GM08714 (cell line): ENCODE measurements around the gene ACTG2.
"Not testable (repeated sequence)": the region's sequence is repeated elsewhere in the genome, so short reads cannot be mapped to it uniquely, and the experiment has no call there.

Experiments used
- H3K4me3 ChIP-seq: fragments of 200-500 bp; sonication (Bioruptor generic); 2 replicates; pipeline ENCODE4 v1.5.1; 2014; ENCODE audit warnings: mild to moderate bottlenecking, low read length, inconsistent platforms
- ZNF274 ChIP-seq: IDR thresholded peaks from 2 replicates; pipeline ENCODE4 v1.6.1; 2012; ENCODE audit warnings: mild to moderate bottlenecking, low read depth, low read length

Gene ACTG2

DNA sequence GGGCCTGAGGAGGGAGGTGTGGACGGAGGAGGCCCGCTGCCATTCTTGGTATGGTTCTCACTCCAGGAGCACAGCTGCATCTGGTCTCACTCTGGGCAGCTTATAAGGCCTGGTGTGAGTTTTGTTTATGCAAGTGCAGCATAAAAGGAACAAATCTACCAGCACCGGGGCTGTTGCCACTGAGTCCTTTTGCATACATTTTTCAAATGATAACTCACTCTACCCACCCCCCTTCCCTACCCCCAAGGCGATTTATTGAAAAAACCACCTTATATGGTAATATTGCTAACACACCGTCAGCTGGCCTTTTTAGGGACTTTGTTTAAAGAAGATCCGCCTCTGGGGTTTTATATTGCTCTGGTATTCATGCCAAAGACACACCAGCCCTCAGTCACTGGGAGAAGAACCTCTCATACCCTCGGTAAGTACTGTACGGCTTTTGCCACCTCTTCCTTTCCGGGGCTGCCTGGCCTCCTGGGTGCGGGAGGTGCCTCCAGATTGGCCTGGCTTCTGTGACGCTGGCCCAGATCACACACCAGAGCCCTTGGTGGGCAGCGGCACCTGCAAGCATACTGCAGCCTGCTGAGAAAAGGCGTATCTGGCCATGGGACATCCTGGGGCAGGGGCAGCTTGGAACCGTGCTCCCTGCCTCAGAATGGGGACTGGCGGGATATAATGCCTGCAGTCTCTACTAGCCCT, at the start of gene ACTG2:
TSS of gene ACTG2 (plus strand) at position 378 of the 699 bp plus-strand sequence. CDS start 8,304 bp downstream, outside the sequence.
- TF ChIP-seq ZNF274: no peak
- H3K4me3 ChIP-seq: no peak within 1 kb of the TSS

DNA sequence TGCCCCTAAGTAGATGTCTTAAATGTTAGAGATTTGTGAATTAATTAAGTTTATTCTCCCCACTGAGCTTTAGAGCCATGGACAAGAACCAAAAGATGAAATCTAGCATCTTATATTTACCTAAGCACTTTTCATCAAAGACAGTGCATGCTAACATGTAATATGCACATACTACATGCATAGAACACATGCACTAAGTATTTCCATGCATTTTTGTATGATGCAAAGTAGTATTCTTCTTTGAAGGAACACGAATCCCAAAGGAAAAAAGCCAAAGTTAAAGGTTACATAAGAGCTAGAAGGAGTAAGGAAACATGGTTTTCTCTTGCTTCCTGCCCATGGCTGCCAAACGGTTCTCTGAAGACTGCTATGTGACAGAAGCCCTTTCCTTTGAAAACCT, 48.7 kb upstream of the ACTG2 start:
- TF ChIP-seq ZNF274: no peak
- H3K4me3 ChIP-seq: no peak overlapping the region

DNA sequence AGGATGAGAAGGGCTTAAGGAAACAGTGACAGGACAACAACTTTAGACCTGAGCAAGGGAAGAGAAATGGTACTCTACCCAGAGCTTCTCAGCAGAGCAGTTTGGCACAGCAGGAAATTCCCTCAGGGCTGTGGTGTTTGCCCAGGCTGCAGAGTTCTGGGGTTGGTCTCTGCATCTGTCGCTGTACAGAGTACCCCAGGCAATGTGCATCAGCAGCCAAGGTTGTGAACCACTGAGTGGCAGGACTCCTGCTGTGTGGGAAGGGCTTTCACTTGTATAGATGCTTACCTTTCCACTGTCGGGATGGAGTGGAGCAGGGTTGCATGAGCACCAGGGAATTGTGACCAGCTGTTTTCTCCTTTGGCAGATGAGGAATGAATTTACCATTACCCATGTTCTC, 42.8 kb upstream of the ACTG2 start:
- H3K4me3 ChIP-seq: no peak overlapping the region
- TF ChIP-seq ZNF274: no peak

DNA sequence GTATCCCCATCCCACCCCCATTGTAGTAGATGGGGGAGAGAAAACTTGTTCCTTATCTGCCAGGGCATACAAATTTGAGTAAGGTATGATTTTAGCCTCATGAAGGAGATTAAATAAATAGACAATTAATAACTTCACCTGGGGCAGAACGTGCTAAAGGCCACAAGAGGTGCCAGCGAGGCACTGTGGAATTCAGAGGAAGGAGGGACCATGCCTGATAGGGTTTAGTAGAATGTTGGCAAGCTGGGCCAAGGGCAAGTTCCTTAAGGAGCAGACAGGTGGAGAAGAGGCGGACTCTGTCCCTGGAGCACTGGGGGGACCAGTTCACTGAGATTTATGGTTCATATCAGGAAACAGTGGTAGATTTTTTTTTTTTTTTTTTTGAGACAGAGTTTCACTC, 41.5 kb upstream of the ACTG2 start:
- H3K4me3 ChIP-seq: no peak overlapping the region
- no peak for TF ChIP-seq ZNF274

DNA sequence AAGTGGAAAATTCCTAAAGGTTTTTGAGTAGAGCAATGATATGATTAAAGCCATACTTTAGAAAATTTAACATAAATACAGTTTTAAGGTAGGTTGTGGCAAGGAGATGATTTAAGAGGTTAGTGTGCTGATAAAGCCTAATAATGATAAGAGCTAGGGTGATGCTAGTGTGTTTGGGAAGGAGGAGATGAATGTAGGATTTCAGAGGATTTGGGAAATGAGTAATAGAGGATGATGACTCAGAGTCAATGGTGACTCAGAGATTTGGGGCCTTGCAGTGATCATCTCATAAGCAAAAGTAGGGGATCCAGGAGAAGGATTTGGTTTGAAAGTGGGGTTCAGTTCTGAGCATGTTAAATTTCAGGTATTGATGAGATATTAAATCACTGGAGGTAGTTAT, 40.8 kb upstream of the ACTG2 start:
- TF ChIP-seq ZNF274: no peak
- no peak overlapping the region for H3K4me3 ChIP-seq

DNA sequence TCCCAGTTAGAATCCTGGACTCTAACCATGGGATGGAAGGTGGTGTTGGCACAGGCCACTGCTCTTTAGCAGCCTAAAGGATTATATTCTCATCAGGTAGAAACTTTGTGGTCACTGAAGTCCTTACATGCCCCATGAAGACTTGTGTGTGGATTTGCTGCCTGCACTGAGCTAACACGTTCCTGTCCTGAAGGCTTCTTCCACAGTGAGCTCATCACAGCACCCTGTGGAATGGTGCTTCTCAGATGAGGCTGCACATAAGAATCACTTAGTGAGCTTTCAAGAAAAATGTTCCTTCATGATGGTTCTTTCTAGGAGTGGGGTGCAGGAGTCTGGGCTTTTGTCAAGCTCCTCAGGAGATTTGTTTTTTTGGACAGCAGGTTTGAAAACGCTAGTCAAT, 37.3 kb upstream of the ACTG2 start:
- no peak overlapping the region for H3K4me3 ChIP-seq
- TF ChIP-seq ZNF274: no peak

DNA sequence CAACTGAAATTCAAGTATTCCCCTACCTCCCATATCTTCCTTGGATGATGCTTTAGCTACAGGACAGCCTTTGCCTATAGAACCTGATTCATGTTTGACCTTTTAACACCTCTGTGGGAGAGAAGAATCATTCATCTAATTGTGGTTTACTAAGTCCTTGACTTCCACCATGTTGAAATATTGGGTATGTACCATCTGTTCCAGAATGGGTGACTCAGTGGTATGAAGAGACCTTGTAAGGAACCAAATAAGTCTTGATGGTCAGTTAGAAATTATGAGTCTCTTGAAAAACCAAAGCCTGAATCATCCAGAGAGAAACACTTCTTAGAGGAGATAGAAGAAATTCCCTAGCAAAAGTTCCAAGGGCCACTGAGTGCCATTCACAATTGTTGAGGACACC, 36.6 kb upstream of the ACTG2 start:
- TF ChIP-seq ZNF274: no peak
- no peak overlapping the region for H3K4me3 ChIP-seq

DNA sequence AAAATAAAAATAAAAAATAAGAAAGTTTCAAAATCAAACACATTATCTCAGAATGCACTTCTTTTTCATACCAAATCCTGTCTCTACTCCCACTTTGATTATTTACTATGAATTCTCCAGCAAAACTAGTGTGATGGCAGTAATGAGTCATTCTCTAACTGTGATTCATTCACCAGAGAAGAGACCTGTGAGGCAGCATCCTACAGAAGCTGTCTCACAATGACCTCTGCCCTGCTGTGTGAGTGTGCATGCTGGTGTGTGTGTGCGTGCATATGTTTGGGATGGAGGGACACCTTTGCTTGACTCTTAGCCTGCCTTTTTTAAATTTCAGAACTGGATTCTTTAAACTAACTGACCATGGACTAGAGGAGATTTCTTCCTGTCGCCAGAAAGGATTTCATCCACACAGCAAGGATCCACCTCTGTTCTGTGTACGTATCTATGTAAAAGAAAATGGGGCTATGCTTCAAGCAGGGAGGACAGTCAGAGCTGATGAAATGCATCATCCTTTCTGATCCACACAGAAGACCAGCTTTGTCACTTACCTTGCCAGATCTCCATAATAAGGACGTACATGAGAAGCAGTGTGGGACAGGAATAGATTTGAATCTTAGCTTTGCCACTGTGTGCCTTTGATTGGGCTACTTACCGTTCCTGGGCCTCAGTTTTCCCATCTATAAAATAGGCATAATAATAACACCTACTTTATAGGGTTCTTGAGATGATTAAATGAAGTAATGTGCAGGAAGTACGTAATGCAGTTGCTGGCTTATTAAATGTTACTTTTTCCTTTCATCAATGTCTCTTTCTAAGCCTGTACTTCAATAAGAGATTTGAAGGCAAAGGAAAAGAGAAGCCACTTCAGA, 32.9 kb upstream of the ACTG2 start:
- H3K4me3 ChIP-seq: no peak overlapping the region
- TF ChIP-seq ZNF274: no peak

DNA sequence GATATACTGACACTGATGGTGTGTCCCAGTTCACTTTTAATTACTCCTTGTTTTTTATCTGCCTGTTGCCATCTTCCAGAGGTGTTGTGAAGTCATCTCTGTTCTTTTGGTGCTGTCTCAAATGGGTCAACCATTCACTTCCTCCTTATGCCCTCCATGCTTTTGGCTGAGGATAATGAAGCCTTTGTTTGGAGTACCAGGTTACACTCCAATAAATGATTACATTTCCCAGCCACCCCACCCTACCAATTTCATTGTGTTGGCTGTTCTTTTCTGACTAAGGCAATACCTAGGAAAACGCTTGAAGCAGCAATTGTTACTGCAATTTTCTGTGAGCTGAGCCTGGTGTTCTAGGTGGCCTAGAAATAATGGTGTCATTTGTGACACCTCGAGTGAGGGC, 29.8 kb upstream of the ACTG2 start:
- H3K4me3 ChIP-seq: no peak overlapping the region
- no peak for TF ChIP-seq ZNF274

DNA sequence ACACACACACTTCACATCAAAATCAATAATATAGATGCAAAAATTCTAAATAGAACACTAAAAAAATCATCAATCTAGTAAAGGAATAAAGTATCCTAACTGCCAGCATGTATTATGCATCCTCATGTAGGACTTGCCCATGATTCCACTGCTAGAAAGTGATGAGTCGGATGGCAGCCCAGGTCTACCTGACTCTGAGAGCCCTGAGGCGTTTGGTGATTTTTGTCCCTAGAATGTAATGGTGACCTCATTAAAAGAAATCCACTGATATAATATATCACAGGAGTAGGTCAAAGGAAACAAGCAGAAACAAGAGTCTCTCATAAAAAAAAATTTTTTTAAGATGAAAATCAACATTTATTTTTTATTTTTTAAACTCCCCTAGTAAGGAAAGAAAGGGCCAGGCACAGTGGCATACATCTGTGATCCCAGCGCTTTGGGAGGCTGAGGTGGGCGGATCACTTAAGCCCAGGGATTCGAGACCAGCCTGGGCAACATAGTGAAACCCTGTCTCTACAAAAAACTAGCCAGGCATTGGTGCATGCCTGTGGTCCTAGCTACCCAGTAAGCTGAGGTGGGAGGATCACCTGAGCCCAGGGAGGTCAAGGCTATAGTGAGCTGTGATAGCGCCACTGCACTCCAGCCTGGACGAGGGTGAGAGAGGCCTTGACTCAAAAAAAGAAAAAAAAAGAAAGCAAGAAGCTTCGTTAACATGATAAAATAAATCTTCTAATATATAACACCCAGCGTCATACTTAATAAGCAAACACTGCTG, 24.4 kb upstream of the ACTG2 start:
- H3K4me3 ChIP-seq: no peak overlapping the region
- no peak for TF ChIP-seq ZNF274

DNA sequence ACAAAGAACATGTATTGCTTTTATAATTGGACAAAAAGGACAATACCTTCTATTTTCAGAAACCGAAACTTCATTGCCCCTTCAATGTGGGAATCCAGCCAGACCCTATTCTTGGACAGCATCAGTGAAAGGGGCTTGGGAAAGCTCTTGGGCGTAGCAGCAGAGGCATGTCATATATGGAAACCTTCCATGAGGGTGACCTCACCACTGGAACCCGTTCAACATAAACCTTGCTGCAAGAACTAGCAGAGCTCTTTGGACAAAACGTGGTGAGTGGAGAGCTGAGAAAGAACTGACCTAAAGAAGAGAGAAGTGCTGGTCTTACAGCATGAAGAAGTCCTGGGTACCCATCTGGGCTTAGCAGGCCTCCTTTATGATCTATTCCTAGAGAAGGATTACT, 22.7 kb upstream of the ACTG2 start:
- H3K4me3 ChIP-seq: no peak overlapping the region
- TF ChIP-seq ZNF274: no peak

DNA sequence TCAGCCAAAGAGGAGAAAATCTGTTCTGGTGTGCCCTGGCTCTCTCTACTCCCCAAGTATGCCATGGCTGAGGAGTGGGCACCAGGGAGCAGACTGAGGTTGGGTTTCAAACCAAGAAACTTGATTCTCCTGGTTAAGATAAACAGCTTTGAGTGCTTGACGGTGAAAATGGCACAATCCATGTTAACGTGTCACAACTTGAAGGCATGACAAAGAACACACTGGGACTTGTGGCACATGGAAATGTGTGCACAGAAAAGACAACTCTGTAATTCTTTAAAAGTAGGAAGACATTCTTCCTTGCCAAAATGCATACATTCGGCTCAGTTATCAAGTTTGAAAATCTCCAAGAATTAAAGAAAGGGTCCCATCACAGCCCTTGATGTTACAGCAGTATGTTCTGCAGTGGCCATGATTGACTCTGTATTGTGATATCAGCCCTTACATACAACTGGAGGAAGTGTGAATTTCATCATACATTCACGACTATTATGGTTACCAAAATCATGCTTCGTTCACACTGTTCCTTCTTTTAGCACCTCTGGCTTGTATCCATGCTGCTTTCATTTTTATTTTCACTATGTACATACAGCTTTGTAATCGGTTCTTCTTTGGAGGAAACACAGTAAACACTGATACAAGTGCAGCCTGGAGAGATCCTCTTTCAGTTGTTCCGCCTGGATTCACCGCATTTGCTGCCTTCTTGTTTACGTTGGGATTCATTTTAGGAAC, 15.6 kb upstream of the ACTG2 start:
- H3K4me3 ChIP-seq: no peak overlapping the region
- TF ChIP-seq ZNF274: no peak

DNA sequence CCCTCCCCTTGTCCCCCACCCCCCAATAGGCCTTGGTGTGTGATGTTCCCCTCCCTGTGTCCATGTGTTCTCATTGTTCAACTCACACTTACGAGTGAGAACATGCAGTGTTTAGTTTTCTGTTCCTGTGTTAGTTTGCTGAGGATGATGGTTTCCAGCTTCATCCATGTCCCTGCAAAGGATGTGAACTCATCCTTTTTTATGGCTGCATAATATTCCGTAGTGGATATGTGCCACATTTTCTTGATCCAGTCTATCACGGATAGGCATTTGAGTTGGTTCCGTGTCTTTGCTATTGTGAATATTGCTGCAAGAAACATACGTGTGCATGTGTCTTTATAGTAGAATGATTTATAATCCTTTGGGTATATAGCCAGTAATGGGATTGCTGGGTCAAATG, 14.8 kb upstream of the ACTG2 start:
- H3K4me3 ChIP-seq: not testable (repeated sequence)

DNA sequence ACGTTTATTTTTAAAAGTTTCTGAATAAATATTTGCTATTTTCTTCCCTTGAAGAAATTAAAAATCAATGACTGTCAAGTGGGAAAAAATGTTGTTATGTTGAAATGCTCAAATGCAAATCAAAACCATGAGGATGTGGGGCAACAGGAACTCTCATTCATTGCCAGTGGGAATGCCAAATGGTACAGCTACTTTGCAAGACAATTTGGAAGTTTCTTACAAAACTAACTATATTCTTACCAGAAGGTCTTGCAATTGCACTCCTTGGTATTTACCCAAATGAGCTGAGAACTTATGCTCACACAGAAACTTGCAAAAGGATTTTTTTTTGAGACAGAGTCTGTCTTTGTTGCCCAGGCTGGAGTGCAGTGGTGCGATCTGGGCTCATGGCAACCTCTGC, 7.4 kb upstream of the ACTG2 start:
- TF ChIP-seq ZNF274: no peak
- H3K4me3 ChIP-seq: no peak overlapping the region

DNA sequence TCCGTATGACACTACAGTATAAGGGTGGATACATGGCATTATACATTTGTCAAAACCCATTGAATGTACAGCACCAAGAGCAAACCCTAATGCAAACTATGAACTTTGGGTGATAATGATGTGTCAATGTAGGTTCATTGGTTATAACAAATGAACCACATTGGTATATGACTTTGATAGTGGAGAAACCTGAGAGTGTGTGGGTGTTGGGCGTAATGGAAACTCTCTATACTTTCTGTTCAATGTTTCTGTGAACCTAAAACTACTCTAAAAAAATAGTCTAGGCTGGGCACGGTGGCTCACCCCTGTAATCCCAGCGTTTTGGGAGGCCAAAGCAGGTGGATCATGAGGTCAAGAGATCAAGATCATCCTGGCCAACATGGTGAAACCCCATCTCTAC, 6.5 kb upstream of the ACTG2 start:
- no peak for TF ChIP-seq ZNF274
- no peak overlapping the region for H3K4me3 ChIP-seq

DNA sequence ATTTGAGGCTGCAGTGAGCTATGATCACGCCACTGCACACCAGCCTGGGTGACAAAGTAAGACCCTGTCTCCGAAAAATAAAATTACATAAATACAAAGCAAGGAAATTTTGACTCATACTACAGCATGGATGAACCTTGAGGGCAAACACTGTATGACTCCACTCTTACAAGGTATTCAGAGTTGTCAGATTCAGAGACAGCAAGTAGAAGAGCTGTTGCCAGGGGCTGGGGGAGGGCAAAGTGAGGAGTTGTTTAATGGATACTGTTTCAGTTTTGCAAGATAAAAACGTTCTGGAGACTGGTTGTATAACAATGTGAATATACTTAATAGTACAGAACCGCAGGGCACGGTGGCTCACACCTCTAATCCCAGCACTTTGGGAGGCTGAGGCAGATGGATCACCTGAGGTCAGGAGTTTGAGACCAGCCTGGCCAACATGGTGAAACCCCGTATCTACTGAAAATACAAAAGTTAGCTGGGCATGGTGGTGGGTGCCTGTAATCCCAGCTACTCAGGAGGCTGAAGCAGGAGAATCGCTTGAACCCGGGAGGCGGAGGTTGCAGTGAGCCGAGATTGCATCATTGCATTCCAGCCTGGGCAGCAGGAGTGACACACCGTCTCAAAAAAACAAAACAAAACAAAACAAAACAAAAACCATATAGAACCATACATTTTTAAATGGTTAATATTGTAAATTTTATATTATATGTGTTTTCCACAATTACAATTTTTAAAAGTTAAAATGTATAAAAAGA, 5.0 kb upstream of the ACTG2 start:
- H3K4me3 ChIP-seq: not testable (repeated sequence)
